HG03025 (cell line): ENCODE measurements around the gene GPT2.
A peak's percentile ranks its signal among the peaks of the same experiment; 100 is the strongest.
"Not testable (repeated sequence)": the region's sequence is repeated elsewhere in the genome, so short reads cannot be mapped to it uniquely, and the experiment has no call there.

ENCODE experiments used
- ATAC-seq: cut with Tn5 transposase; IDR thresholded peaks from one replicate; pipeline ENCODE4 v1.9.1; 2021; ENCODE audit warnings: mild to moderate bottlenecking, moderate library complexity; ENCODE audit not compliant: unreplicated experiment, low FRiP score

The GPT2 gene

GRCh38 chr16:46918400-46918799 is 34.2 kb downstream of the GPT2 start:
- ATAC-seq: no peak

GRCh38 chr16:46918905-46919792 is 35.0 kb downstream of the GPT2 start:
- peak; percentile 88 for ATAC-seq

- no peak for ATAC-seq
Measured at GRCh38 chr16:46920402-46921068, 36.4 kb downstream of the GPT2 start.

- ATAC-seq: no peak
Measured at GRCh38 chr16:46922239-46922638, 38.1 kb downstream of the GPT2 start.

- no peak for ATAC-seq
Measured at GRCh38 chr16:46923513-46924295, 39.5 kb downstream of the GPT2 start.

GRCh38 chr16:46924402-46924801 is 40.2 kb downstream of the GPT2 start:
- no peak for ATAC-seq

GRCh38 chr16:46926470-46927225 is 42.5 kb downstream of the GPT2 start:
- no peak for ATAC-seq

GRCh38 chr16:46927273-46927672 is 43.1 kb downstream of the GPT2 start:
- ATAC-seq: no peak

- ATAC-seq: no peak
Measured at GRCh38 chr16:46928811-46929210, 44.6 kb downstream of the GPT2 start.

GRCh38 chr16:46929378-46930332 is 45.5 kb downstream of the GPT2 start:
- ATAC-seq: peak; percentile 69

- no peak for ATAC-seq
Measured at GRCh38 chr16:46930861-46931260, 46.7 kb downstream of the GPT2 start.

- peak; percentile 49 for ATAC-seq
Measured at GRCh38 chr16:46932802-46933201, 48.6 kb downstream of the GPT2 start.

- ATAC-seq: no peak
Measured at GRCh38 chr16:46937536-46937935, 53.4 kb downstream of the GPT2 start.

GRCh38 chr16:46944713-46945112 is 60.6 kb downstream of the GPT2 start:
- ATAC-seq: not testable (repeated sequence)

GRCh38 chr16:46947900-46948547 is 63.9 kb downstream of the GPT2 start:
- no peak for ATAC-seq

- no peak for ATAC-seq
Measured at GRCh38 chr16:46948548-46949166, 64.5 kb downstream of the GPT2 start.

- ATAC-seq: no peak
Measured at GRCh38 chr16:46949241-46949892, 65.2 kb downstream of the GPT2 start.

- ATAC-seq: no peak
Measured at GRCh38 chr16:46950009-46950408, 65.8 kb downstream of the GPT2 start.
